Eye (tissue), 1 donor: ENCODE data around the gene RGS14.
"Not testable (repeated sequence)": the region's sequence is repeated elsewhere in the genome, so short reads cannot be mapped to it uniquely, and the experiment has no call there.

Source experiments
- DNase-seq: peaks from one replicate; pipeline ENCODE4 v3.0.0-alpha.2; 2015

Gene RGS14

GRCh38 chr5:177367323-177367848 lies 9.7 kb downstream of the RGS14 start:
- no peak for DNase-seq

- no peak for DNase-seq
Measured at GRCh38 chr5:177367981-177368868, 10.5 kb downstream of the RGS14 start.

GRCh38 chr5:177368869-177369644 lies 11.3 kb downstream of the RGS14 start:
- peak; percentile 32 for DNase-seq

GRCh38 chr5:177369645-177370440 lies 12.1 kb downstream of the RGS14 start:
- DNase-seq = no peak

- peak; percentile 90 for DNase-seq
Measured at GRCh38 chr5:177370488-177371119, 12.9 kb downstream of the RGS14 start.

- DNase-seq = no peak
Measured at GRCh38 chr5:177371120-177372033, 13.7 kb downstream of the RGS14 start.

GRCh38 chr5:177372034-177372896 lies 14.5 kb downstream of the RGS14 start:
- no peak for DNase-seq

GRCh38 chr5:177372910-177373309 lies 15.2 kb downstream of the RGS14 start:
- DNase-seq = no peak

GRCh38 chr5:177373806-177374205 lies 16.1 kb downstream of the RGS14 start:
- DNase-seq = no peak

- no peak for DNase-seq
Measured at GRCh38 chr5:177374211-177374610, 16.5 kb downstream of the RGS14 start.

- not testable (repeated sequence) for DNase-seq
Measured at GRCh38 chr5:177375516-177375915, 17.8 kb downstream of the RGS14 start.

- no peak for DNase-seq
Measured at GRCh38 chr5:177376107-177376506, 18.4 kb downstream of the RGS14 start.

GRCh38 chr5:177377851-177378776 lies 20.4 kb downstream of the RGS14 start:
- DNase-seq = no peak

GRCh38 chr5:177378884-177379883 lies 21.5 kb downstream of the RGS14 start:
- DNase-seq = no peak

- no peak for DNase-seq
Measured at GRCh38 chr5:177380805-177381126, 23.0 kb downstream of the RGS14 start.

- DNase-seq = peak; percentile 33
Measured at GRCh38 chr5:177382423-177383029, 24.8 kb downstream of the RGS14 start.

- no peak for DNase-seq
Measured at GRCh38 chr5:177383181-177383580, 25.5 kb downstream of the RGS14 start.
